IMR-90 (cell line): ENCODE data around the gene RPTOR. TPM values are rescaled to one million over a fixed set of nuclear protein-coding genes. Genes with fewer than 3 reads are reported as not detected.

ENCODE experiments used
- ATAC-seq: fragments of 200-7000 bp; cut with Tn5 transposase; 2 replicates; pipeline ENCODE4 v1.9.1; 2020; ENCODE audit warnings: low read depth, mild to moderate bottlenecking, moderate library complexity
- BruUV-seq: library from RNA; stranded (reverse); fragments of 400-500 nt; replicated peaks from 2 replicates; lab custom pipeline; 2021; lab: Mats Ljungman, UMichigan
- CTCF ChIA-PET: fragments of 300-600 bp; formaldehyde crosslinking; extraction: SDS; loops from one replicate; lab custom pipeline; 2021; ENCODE audit warnings: antibody characterized with exemption; lab: Yijun Ruan, JAX
- POLR2A ChIA-PET: fragments of 300-600 bp; sonication (Branson Sonifier 250); formaldehyde crosslinking; loops from one replicate; lab custom pipeline; 2022; ENCODE audit warnings: antibody characterized with exemption; ENCODE audit not compliant: unreplicated experiment; lab: Charles Lee
- DNase-seq: peaks from one replicate; pipeline ENCODE4 v3.0.0; 2013
- H2AFZ ChIP-seq: replicated peaks from 2 replicates; pipeline ENCODE3; 2013; ENCODE audit warnings: low read length, mild to moderate bottlenecking; ENCODE audit not compliant: poor library complexity
- H2AK5ac ChIP-seq: 2 replicates; pipeline ENCODE4 v1.6.1; 2013; ENCODE audit warnings: low read depth, low read length, inconsistent platforms
- H2AK9ac ChIP-seq: replicated peaks from 2 replicates; pipeline ENCODE3; 2013; ENCODE audit warnings: mild to moderate bottlenecking, low read depth, low read length, moderate library complexity; ENCODE audit not compliant: poor library complexity
- H2BK120ac ChIP-seq: 2 replicates; pipeline ENCODE4 v1.6.1; 2013; ENCODE audit warnings: low read depth, low read length, inconsistent platforms
- H2BK15ac ChIP-seq: 3 replicates; pipeline ENCODE4 v1.6.1; 2013; ENCODE audit warnings: low read depth, low read length, inconsistent platforms
- H2BK20ac ChIP-seq: 2 replicates; pipeline ENCODE4 v1.6.1; 2013; ENCODE audit warnings: low read depth, mild to moderate bottlenecking, inconsistent platforms, low read length, moderate library complexity
- H2BK5ac ChIP-seq: 2 replicates; pipeline ENCODE4 v1.6.1; 2013; ENCODE audit warnings: mild to moderate bottlenecking, low read depth, low read length, inconsistent platforms; ENCODE audit not compliant: poor library complexity, severe bottlenecking
- H3K14ac ChIP-seq: replicated peaks from 2 replicates; pipeline ENCODE4 v1.6.1; 2013; ENCODE audit warnings: low read depth, low read length, inconsistent platforms
- H3K18ac ChIP-seq: 2 replicates; pipeline ENCODE4 v1.6.1; 2013; ENCODE audit warnings: low read depth, low read length, control low read depth
- H3K23ac ChIP-seq: 2 replicates; pipeline ENCODE4 v1.6.1; 2013; ENCODE audit warnings: low read depth, low read length, inconsistent platforms
- H3K27ac ChIP-seq: 2 replicates; pipeline ENCODE4 v1.5.1; 2013; ENCODE audit warnings: mild to moderate bottlenecking, control low read depth, low read length; ENCODE audit not compliant: insufficient read depth
- H3K27me3 ChIP-seq: 2 replicates; pipeline ENCODE4 v1.6.1; 2013; ENCODE audit warnings: low read length; ENCODE audit not compliant: control insufficient read depth, insufficient read depth
- H3K36me3 ChIP-seq: 2 replicates; pipeline ENCODE4 v1.6.1; 2013; ENCODE audit warnings: low read length, mixed read lengths; ENCODE audit not compliant: control insufficient read depth, insufficient read depth
- H3K4ac ChIP-seq: 2 replicates; pipeline ENCODE4 v1.6.1; 2013; ENCODE audit warnings: low read depth, low read length, inconsistent platforms
- H3K4me1 ChIP-seq: 2 replicates; pipeline ENCODE4 v1.6.1; 2013; ENCODE audit warnings: low read length, mixed read lengths; ENCODE audit not compliant: control insufficient read depth, insufficient read depth
- H3K4me2 ChIP-seq: 2 replicates; pipeline ENCODE4 v1.6.1; 2013; ENCODE audit warnings: low read depth, mild to moderate bottlenecking, control low read depth, low read length, moderate library complexity
- H3K4me3 ChIP-seq: 2 replicates; pipeline ENCODE4 v1.5.1; 2013; ENCODE audit warnings: low read depth, mild to moderate bottlenecking, control low read depth, low read length, moderate library complexity; ENCODE audit not compliant: insufficient read depth
- H3K56ac ChIP-seq: 2 replicates; pipeline ENCODE4 v1.6.1; 2013; ENCODE audit warnings: low read length, inconsistent platforms; ENCODE audit not compliant: insufficient read depth; ENCODE audit errors: extremely low read depth
- H3K79me1 ChIP-seq, 2 experiments: 2 replicates each; pipeline ENCODE4 v1.6.1; 2013; ENCODE audit warnings: low read length in 2 of 2, inconsistent platforms in 1 of 2, low read depth in 1 of 2
- H3K9ac ChIP-seq: 2 replicates; pipeline ENCODE4 v1.6.1; 2013; ENCODE audit warnings: low read depth, low read length, control low read depth
- H3K9me1 ChIP-seq: 2 replicates; pipeline ENCODE4 v1.6.1; 2013; ENCODE audit warnings: low read length, inconsistent platforms; ENCODE audit not compliant: insufficient read depth
- H3K9me3 ChIP-seq: 2 replicates; pipeline ENCODE4 v1.6.1; 2013; ENCODE audit warnings: low read length; ENCODE audit not compliant: control insufficient read depth, insufficient read depth
- H4K20me1 ChIP-seq: 2 replicates; pipeline ENCODE4 v1.6.1; 2013; ENCODE audit warnings: low read length, inconsistent platforms; ENCODE audit not compliant: insufficient read depth
- H4K5ac ChIP-seq: 2 replicates; pipeline ENCODE4 v1.6.1; 2013; ENCODE audit warnings: mild to moderate bottlenecking, low read depth, low read length, control low read depth
- H4K8ac ChIP-seq, 2 experiments: 2 replicates each; pipeline ENCODE4 v1.6.1; 2013; ENCODE audit warnings: low read depth in 2 of 2, low read length in 2 of 2, control low read depth in 1 of 2, inconsistent platforms in 1 of 2
- H4K91ac ChIP-seq: 2 replicates; pipeline ENCODE4 v1.6.1; 2013; ENCODE audit warnings: low read depth, low read length, inconsistent platforms; ENCODE audit not compliant: insufficient read depth
- BHLHE40 ChIP-seq: fragments of 150-350 bp; IDR thresholded peaks from 2 replicates; pipeline ENCODE4 v1.6.1; 2016; ENCODE audit warnings: mild to moderate bottlenecking, low read depth, low read length
- CEBPB ChIP-seq: IDR thresholded peaks from 2 replicates; pipeline ENCODE4 v1.6.1; 2012; ENCODE audit warnings: low read depth, low read length, improper control_type of control experiment
- CHD1 ChIP-seq: IDR thresholded peaks from 2 replicates; pipeline ENCODE4 v1.6.1; 2012; ENCODE audit warnings: low read depth, low read length, improper control_type of control experiment
- FOS ChIP-seq: fragments of 150-350 bp; IDR thresholded peaks from 2 replicates; pipeline ENCODE4 v1.6.1; 2016; ENCODE audit warnings: low read depth, low read length
- MAZ ChIP-seq: IDR thresholded peaks from 2 replicates; pipeline ENCODE4 v1.6.1; 2012; ENCODE audit warnings: low read depth, mild to moderate bottlenecking, low read length, improper control_type of control experiment, moderate library complexity, borderline replicate concordance
- MXI1 ChIP-seq: IDR thresholded peaks from 2 replicates; pipeline ENCODE4 v1.6.1; 2012; ENCODE audit warnings: low read depth, mild to moderate bottlenecking, low read length, moderate library complexity, borderline replicate concordance
- NFE2L2 ChIP-seq: fragments of 150-350 bp; IDR thresholded peaks from 2 replicates; pipeline ENCODE4 v1.6.1; 2016; ENCODE audit warnings: low read depth, mild to moderate bottlenecking, low read length
- POLR2A ChIP-seq: IDR thresholded peaks from 2 replicates; pipeline ENCODE4 v1.6.1; 2012; ENCODE audit warnings: mild to moderate bottlenecking, low read depth, low read length
- RCOR1 ChIP-seq: IDR thresholded peaks from 2 replicates; pipeline ENCODE4 v1.6.1; 2012; ENCODE audit warnings: mild to moderate bottlenecking, low read length, improper control_type of control experiment; ENCODE audit not compliant: insufficient replicate concordance
- RFX5 ChIP-seq: IDR thresholded peaks from 2 replicates; pipeline ENCODE4 v1.8.0; 2012; ENCODE audit warnings: low read depth, mild to moderate bottlenecking, low read length, moderate library complexity
- SMC3 ChIP-seq: fragments of 150-350 bp; IDR thresholded peaks from 2 replicates; pipeline ENCODE4 v1.6.1; 2016; ENCODE audit warnings: low read depth, mild to moderate bottlenecking, antibody characterized with exemption, low read length, moderate library complexity
- WGBS, 2 experiments: methylation state at CpG; one replicate each; pipeline versions ENCODE4 v1.1.5 to v1.1.7; 2013; ENCODE audit warnings: missing lambda C conversion rate in 2 of 2; ENCODE audit not compliant: insufficient read length in 1 of 2; ENCODE audit errors: extremely low coverage in 2 of 2; 5-methylcytosine and 5-hydroxymethylcytosine counted together
- dilution Hi-C: fragments of 300-500 bp; cut with HindIII; formaldehyde crosslinking; loops from one replicate; pipeline ENCODE4 v1.14.3; 2018; ENCODE audit warnings: low sequenced_read_pairs; ENCODE audit not compliant: unreplicated experiment
- in situ Hi-C: fragments of 300-500 bp; cut with MboI; formaldehyde crosslinking; loops from 3 replicates; pipeline ENCODE4 v1.14.3; 2019; ENCODE audit warnings: low sequenced_read_pairs, inconsistent platforms, mixed read lengths
- intact Hi-C: fragments of 100-400 bp; cut with micrococcal nuclease; formaldehyde crosslinking; loops from 2 replicates; pipeline ENCODE4 v1.10.0; 2022
- polyA plus RNA-seq, 3 experiments: library from polyadenylated mRNA; depleted of rRNA; stranded (reverse); fragments of >200 nt; gene quantifications; 2 replicates each; pipeline ENCODE4 v1.2.3, GENCODE V29; 2012; ENCODE audit warnings: low replicate concordance in 1 of 3
- total RNA-seq: library from RNA; depleted of rRNA; stranded (reverse); fragments of >200 nt; gene quantifications from 2 replicates; pipeline ENCODE4 v1.2.3, GENCODE V29; 2012
- TF ChIP-seq, protein P1 (sequence below): fragments of 150-350 bp; IDR thresholded peaks from 2 replicates; pipeline ENCODE4 v1.6.1; 2017; ENCODE audit warnings: mild to moderate bottlenecking, antibody characterized with exemption, low read length, low read depth
- TF ChIP-seq, protein P2 (sequence below): fragments of 150-350 bp; IDR thresholded peaks from 2 replicates; pipeline ENCODE4 v1.6.1; 2016; ENCODE audit warnings: low read depth, mild to moderate bottlenecking, low read length, moderate library complexity, borderline replicate concordance

RPTOR gene
- total and polyA plus RNA-seq, 2 of the 4 experiments (the other 2 are of a cell fraction) = 10.8 to 14.7 TPM

DNA sequence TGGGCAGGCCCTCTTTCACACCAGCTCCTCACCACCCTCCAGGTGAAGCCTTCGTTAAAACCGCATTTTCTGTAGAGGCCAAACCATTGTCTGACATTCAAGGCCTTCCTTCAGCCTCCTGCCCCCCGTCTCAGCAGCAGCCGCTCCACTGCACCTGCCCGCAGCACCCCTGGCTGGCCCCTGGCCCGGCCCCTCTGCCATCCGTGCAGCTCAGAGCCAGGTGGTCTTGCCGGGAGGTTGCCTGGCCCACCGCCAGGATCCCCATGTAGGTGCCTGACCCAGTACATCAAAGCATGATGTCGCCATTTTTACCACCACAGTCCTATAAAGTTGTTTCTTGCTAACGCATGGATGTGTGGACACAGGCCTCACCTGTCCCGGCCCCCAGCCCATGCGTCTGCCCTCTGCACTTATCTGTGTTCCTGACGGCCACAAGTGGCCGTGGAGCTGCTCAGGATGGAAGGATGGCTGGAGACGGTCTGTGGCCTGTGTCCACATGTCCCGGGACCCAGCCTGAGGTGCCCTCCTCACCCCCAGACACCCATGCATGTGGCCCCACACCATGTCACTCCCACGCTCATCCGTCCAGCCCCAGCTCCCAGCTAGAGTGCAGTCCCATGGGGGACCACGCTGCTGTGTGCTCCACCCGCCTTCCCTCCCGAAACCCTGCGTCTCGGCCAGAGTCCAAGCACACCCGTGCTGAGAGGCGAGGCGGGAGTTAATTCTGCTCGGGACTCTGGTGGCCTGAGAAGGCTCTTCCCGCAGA, 357.7 kb downstream of the RPTOR start (continued):
- no peak for TF ChIP-seq RFX5

DNA sequence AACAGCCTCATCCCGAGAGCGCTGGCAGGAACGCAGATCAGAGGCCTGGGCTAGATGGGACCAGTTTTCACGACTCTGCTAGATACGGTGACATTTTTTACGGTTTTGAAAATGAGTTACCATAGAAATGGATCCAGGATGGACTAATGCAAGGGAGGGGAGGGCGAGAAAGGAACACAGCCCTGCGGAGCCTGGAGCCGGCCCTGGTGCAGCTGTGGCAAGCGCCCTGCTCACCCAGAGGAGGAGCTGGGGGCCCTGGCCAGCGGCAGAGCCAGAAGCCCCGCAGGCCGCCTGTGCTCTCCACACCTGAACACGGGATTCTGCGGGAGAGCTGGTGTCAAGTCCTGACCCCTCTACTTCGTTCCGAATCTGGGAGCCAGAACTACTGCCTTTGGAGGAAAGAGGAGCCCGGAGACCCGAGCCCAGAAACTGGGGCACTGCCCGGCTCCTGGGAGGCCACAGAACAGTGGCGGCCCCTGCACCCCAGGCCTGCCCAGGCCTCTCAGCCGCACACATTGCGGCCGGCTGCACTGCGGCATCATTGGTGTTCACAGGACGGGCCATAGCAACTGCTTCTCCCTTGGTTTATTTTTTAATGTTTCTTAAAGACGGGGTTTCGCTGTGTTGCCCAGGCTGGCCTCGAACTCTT, 358.4 kb downstream of the RPTOR start:
- intact Hi-C loops = no loop called here
- H3K79me1 ChIP-seq = peaks cover 4 to 17% of the 10 kb centered on the region in 2 experiments; a peak in 3 of 4 replicates
- DNase-seq = no peak
- TF ChIP-seq CEBPB = no peak
- no peak for TF ChIP-seq FOS
- TF ChIP-seq POLR2A = no peak
- TF ChIP-seq, protein P1, sequence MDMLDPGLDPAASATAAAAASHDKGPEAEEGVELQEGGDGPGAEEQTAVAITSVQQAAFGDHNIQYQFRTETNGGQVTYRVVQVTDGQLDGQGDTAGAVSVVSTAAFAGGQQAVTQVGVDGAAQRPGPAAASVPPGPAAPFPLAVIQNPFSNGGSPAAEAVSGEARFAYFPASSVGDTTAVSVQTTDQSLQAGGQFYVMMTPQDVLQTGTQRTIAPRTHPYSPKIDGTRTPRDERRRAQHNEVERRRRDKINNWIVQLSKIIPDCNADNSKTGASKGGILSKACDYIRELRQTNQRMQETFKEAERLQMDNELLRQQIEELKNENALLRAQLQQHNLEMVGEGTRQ = no peak
- no peak for TF ChIP-seq CHD1
- TF ChIP-seq NFE2L2 = no peak
- TF ChIP-seq, protein P2, sequence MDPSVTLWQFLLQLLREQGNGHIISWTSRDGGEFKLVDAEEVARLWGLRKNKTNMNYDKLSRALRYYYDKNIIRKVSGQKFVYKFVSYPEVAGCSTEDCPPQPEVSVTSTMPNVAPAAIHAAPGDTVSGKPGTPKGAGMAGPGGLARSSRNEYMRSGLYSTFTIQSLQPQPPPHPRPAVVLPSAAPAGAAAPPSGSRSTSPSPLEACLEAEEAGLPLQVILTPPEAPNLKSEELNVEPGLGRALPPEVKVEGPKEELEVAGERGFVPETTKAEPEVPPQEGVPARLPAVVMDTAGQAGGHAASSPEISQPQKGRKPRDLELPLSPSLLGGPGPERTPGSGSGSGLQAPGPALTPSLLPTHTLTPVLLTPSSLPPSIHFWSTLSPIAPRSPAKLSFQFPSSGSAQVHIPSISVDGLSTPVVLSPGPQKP = no peak
- TF ChIP-seq MAZ = no peak
- TF ChIP-seq RCOR1 = no peak
- no peak for TF ChIP-seq MXI1
- TF ChIP-seq SMC3 = no peak
- TF ChIP-seq BHLHE40 = no peak

More for the DNA sequence above, 358.4 kb downstream of the RPTOR start:
- Histone ChIP-seq H2BK20ac (no peak overlapping the region), H3K4me2 (no peak overlapping the region), H2AK9ac (no peak overlapping the region), H4K8ac (no peak overlapping the region), H3K4me3 (no peak overlapping the region), H3K4me1 (no peaks in the 10 kb centered on the region), H3K27ac (no peak overlapping the region), H3K9ac (no peak overlapping the region), H3K18ac (no peak overlapping the region), H3K9me1 (peaks cover 13% of the 10 kb centered on the region), H3K9me3 (no peaks in the 10 kb centered on the region), H4K20me1 (no peaks in the 10 kb centered on the region; the same call in 1 of the 2 replicates), H2BK5ac (no peak overlapping the region), H3K27me3 (no peaks in the 10 kb centered on the region), H3K36me3 (peaks cover 22% of the 10 kb centered on the region), H2AK5ac (no peak overlapping the region), H2AFZ (no peak overlapping the region), H3K23ac (no peak overlapping the region), H2BK120ac (no peak overlapping the region), H3K56ac (no peak overlapping the region), H2BK15ac (no peak overlapping the region), H3K14ac (no peak overlapping the region), H4K5ac (no peak overlapping the region), H3K4ac (no peak overlapping the region), H4K91ac (no peak overlapping the region)
- WGBS, 2 experiments = 91% methylated on average over 14 of the region's 29 CpGs; no CpG with 5 or more reads in 1 of the 2 experiments
- CTCF ChIA-PET = no interaction called here
- ATAC-seq = no peak
- no TSS peak for BruUV-seq
- in situ Hi-C loops = no loop called here
- POLR2A ChIA-PET = no interaction called here
- dilution Hi-C loops = no loop called here
